Astrocyte (in vitro differentiated cells and primary cell): ENCODE data around the gene CPE. TPM values are rescaled to one million over a fixed set of nuclear protein-coding genes. Genes with fewer than 3 reads are reported as not detected.

Experiments
- DNase-seq: peaks from one replicate; pipeline ENCODE4 v3.0.0-alpha.2; 2010; ENCODE audit warnings: low read depth
- FAIRE-seq: peaks from 2 replicates; lab custom pipeline; 2011; peaks lifted over from hg19 to GRCh38; lab: Jason Lieb, UNC
- H2AFZ ChIP-seq: 2 replicates; pipeline ENCODE4 v1.6.0; 2012; ENCODE audit warnings: low read depth, low read length, inconsistent platforms
- H3K27ac ChIP-seq: 2 replicates; pipeline ENCODE4 v1.5.1; 2011; ENCODE audit warnings: low read depth, low read length, inconsistent platforms
- H3K27me3 ChIP-seq: 2 replicates; pipeline ENCODE4 v1.6.0; 2011; ENCODE audit warnings: low read length, inconsistent platforms; ENCODE audit not compliant: insufficient read depth
- H3K36me3 ChIP-seq: 2 replicates; pipeline ENCODE4 v1.5.1; 2011; ENCODE audit warnings: low read length, inconsistent platforms; ENCODE audit not compliant: insufficient read depth
- H3K4me1 ChIP-seq: 2 replicates; pipeline ENCODE4 v1.5.1; 2011; ENCODE audit warnings: low read length, inconsistent platforms; ENCODE audit not compliant: insufficient read depth
- H3K4me2 ChIP-seq: 2 replicates; pipeline ENCODE4 v1.6.0; 2012; ENCODE audit warnings: low read length, inconsistent platforms
- H3K4me3 ChIP-seq: 2 replicates; pipeline ENCODE4 v1.5.1; 2011; ENCODE audit warnings: low read depth, mild to moderate bottlenecking, low read length, inconsistent platforms; ENCODE audit not compliant: insufficient read depth
- H3K79me2 ChIP-seq: 2 replicates; pipeline ENCODE4 v1.6.0; 2012; ENCODE audit warnings: mild to moderate bottlenecking, low read length, inconsistent platforms; ENCODE audit not compliant: insufficient read depth
- H3K9ac ChIP-seq: 2 replicates; pipeline ENCODE4 v1.6.0; 2012; ENCODE audit warnings: mild to moderate bottlenecking, low read length, inconsistent platforms
- H3K9me3 ChIP-seq: 2 replicates; pipeline ENCODE4 v1.5.1; 2012; ENCODE audit warnings: low read depth, mild to moderate bottlenecking, low read length, inconsistent platforms; ENCODE audit not compliant: insufficient read depth
- H4K20me1 ChIP-seq: 2 replicates; pipeline ENCODE4 v1.6.0; 2012; ENCODE audit warnings: low read length, inconsistent platforms; ENCODE audit not compliant: insufficient read depth
- H3K27ac Mint-ChIP-seq: one replicate; pipeline ENCODE4 v1.8.0; 2021; ENCODE audit warnings: mild to moderate bottlenecking, mixed read lengths; ENCODE audit not compliant: unreplicated experiment
- H3K27me3 Mint-ChIP-seq: one replicate; pipeline ENCODE4 v1.8.0; 2021; ENCODE audit warnings: low read depth, mixed read lengths; ENCODE audit not compliant: unreplicated experiment
- H3K36me3 Mint-ChIP-seq: one replicate; pipeline ENCODE4 v1.8.0; 2021; ENCODE audit warnings: low read depth, mixed read lengths; ENCODE audit not compliant: unreplicated experiment
- H3K4me1 Mint-ChIP-seq: one replicate; pipeline ENCODE4 v1.8.0; 2021; ENCODE audit warnings: low read depth, mixed read lengths; ENCODE audit not compliant: unreplicated experiment
- H3K4me3 Mint-ChIP-seq: one replicate; pipeline ENCODE4 v1.8.0; 2021; ENCODE audit warnings: mild to moderate bottlenecking, moderate library complexity, mixed read lengths; ENCODE audit not compliant: unreplicated experiment
- H3K9me3 Mint-ChIP-seq: one replicate; pipeline ENCODE4 v1.8.0; 2021; ENCODE audit warnings: mild to moderate bottlenecking, mixed read lengths; ENCODE audit not compliant: unreplicated experiment
- CTCF ChIP-seq: IDR thresholded peaks from 2 replicates; pipeline ENCODE4 v1.5.1; 2011; ENCODE audit warnings: low read depth, mild to moderate bottlenecking, inconsistent platforms, low read length, moderate library complexity; ENCODE audit not compliant: insufficient read depth
- EZH2 ChIP-seq: IDR thresholded peaks from 2 replicates; pipeline ENCODE4 v1.6.1; 2012; ENCODE audit warnings: mild to moderate bottlenecking, low read length, inconsistent platforms; ENCODE audit not compliant: insufficient read depth
- total RNA-seq: library from RNA; stranded (reverse); gene quantifications from 2 replicates; pipeline ENCODE4 v1.2.1, GENCODE V29; 2021

CPE gene
- total RNA-seq, 1 donor from 2014 or later = 380 TPM

- Histone ChIP-seq H3K79me2 (no peaks in the 10 kb centered on the region), H3K9me3 (no peaks in the 10 kb centered on the region), H4K20me1 (no peaks in the 10 kb centered on the region), H3K36me3 (no peaks in the 10 kb centered on the region), H3K4me2 (no peak overlapping the region), H2AFZ (no peak overlapping the region), H3K9ac (no peak overlapping the region), H3K27me3 (peaks cover 3% of the 10 kb centered on the region), H3K4me3 (no peak overlapping the region), H3K4me1 (no peaks in the 10 kb centered on the region), H3K27ac (no peak overlapping the region)
- no peak overlapping the region for H3K27ac Mint-ChIP-seq
- no peak for DNase-seq
- H3K4me3 Mint-ChIP-seq = no peak overlapping the region
- peaks cover 2% of the 10 kb centered on the region for H3K9me3 Mint-ChIP-seq
- no peaks in the 10 kb centered on the region for H3K4me1 Mint-ChIP-seq
- H3K36me3 Mint-ChIP-seq = peaks cover 2% of the 10 kb centered on the region
- no peak for TF ChIP-seq EZH2
- no peak for TF ChIP-seq CTCF
- FAIRE-seq = no peak
- H3K27me3 Mint-ChIP-seq = peaks cover 2% of the 10 kb centered on the region
Observed at GRCh38 chr4:165514739-165515138, 135.9 kb downstream of the CPE start.

GRCh38 chr4:165515201-165515600 lies 136.4 kb downstream of the CPE start:
- H3K4me1 ChIP-seq = no peaks in the 10 kb centered on the region
- Mint-ChIP-seq H3K4me1 (no peaks in the 10 kb centered on the region), H3K27ac (no peak overlapping the region), H3K4me3 (no peak overlapping the region), H3K36me3 (peaks cover under 1% of the 10 kb centered on the region), H3K27me3 (peaks cover 2% of the 10 kb centered on the region), H3K9me3 (peaks cover 2% of the 10 kb centered on the region)
- H4K20me1 ChIP-seq = no peaks in the 10 kb centered on the region
- FAIRE-seq = no peak
- H3K4me3 ChIP-seq = no peak overlapping the region
- H3K79me2 ChIP-seq = no peaks in the 10 kb centered on the region
- H3K27me3 ChIP-seq = peaks cover 3% of the 10 kb centered on the region
- no peak overlapping the region for H2AFZ ChIP-seq
- TF ChIP-seq EZH2 = no peak
- TF ChIP-seq CTCF = no peak
- H3K36me3 ChIP-seq = no peaks in the 10 kb centered on the region
- H3K27ac ChIP-seq = no peak overlapping the region
- no peak for DNase-seq
- no peak overlapping the region for H3K4me2 ChIP-seq
- no peak overlapping the region for H3K9ac ChIP-seq
- no peaks in the 10 kb centered on the region for H3K9me3 ChIP-seq

- no peak for DNase-seq
- FAIRE-seq = no peak
Observed at GRCh38 chr4:165516281-165516833, 137.5 kb downstream of the CPE start.

More at GRCh38 chr4:165516281-165516833, 137.5 kb downstream of the CPE start:
- H3K27ac ChIP-seq = no peak overlapping the region
- no peak overlapping the region for H3K4me2 ChIP-seq
- no peak for TF ChIP-seq CTCF
- no peak for TF ChIP-seq EZH2
- Mint-ChIP-seq H3K36me3 (no peaks in the 10 kb centered on the region), H3K27ac (no peak overlapping the region), H3K4me3 (no peak overlapping the region), H3K4me1 (no peaks in the 10 kb centered on the region), H3K9me3 (peaks cover 2% of the 10 kb centered on the region), H3K27me3 (peaks cover 2% of the 10 kb centered on the region)
- no peak overlapping the region for H3K4me3 ChIP-seq
- H3K36me3 ChIP-seq = no peaks in the 10 kb centered on the region
- H3K9me3 ChIP-seq = no peaks in the 10 kb centered on the region
- no peaks in the 10 kb centered on the region for H3K79me2 ChIP-seq
- H3K9ac ChIP-seq = no peak overlapping the region
- H2AFZ ChIP-seq = no peak overlapping the region
- no peaks in the 10 kb centered on the region for H3K4me1 ChIP-seq
- peaks cover 3% of the 10 kb centered on the region for H3K27me3 ChIP-seq
- H4K20me1 ChIP-seq = no peaks in the 10 kb centered on the region
